GM21825 (cell line): ENCODE results near the gene CD302.
"Not testable (repeated sequence)": the region's sequence is repeated elsewhere in the genome, so short reads cannot be mapped to it uniquely, and the experiment has no call there.

Source experiments
- ATAC-seq: cut with Tn5 transposase; IDR thresholded peaks from one replicate; pipeline ENCODE4 v1.9.1; 2021; ENCODE audit warnings: mild to moderate bottlenecking, moderate library complexity; ENCODE audit not compliant: unreplicated experiment

Gene CD302, protein sequence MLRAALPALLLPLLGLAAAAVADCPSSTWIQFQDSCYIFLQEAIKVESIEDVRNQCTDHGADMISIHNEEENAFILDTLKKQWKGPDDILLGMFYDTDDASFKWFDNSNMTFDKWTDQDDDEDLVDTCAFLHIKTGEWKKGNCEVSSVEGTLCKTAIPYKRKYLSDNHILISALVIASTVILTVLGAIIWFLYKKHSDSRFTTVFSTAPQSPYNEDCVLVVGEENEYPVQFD

DNA sequence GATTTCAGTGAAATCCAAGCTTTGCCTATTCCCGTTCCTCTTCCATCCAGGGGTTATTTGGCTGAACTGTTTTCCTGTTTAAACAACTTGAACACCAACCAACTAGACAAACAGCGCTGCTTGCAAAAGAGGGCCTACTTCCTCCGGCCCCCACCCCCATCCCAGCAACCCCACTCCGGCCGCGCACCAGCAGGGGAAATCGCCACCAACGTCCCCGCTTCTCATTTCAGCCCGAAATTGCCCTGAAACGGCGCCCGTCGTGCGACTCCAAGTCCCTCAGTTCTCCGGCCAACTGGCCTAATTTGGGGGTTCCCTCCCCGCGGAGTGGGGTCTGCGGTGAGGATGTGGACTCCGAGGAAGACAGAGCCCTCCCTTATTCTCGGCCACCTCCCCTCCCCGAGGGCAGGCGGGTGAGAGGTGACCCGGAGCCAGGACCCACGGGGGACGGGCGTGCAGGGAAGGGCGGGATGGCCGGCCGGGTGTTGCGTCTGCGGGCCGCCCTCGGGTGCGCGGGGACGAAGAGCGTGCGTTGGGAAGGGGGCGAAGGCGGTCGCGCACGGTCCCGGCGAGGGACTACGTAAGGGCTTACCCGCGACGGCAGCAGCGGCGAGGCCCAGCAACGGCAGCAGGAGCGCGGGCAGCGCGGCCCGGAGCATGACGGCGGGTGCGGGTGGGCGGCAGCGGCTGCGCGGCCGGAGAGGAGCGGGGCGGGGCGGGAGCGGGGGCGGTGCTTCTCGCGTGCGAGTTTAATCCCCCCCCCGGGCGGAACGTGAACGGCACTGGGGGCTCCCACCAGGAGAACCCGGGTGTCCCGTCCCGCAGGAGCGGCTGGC, at the start of gene CD302:
Gene CD302 (minus strand): TSS at position 666 of the 833 bp plus-strand sequence. CDS start 10 bp downstream, at position 656.
- peak; percentile 65 for ATAC-seq

GRCh38 chr2:159846564-159846963, 48.6 kb upstream of the CD302 start:
- no peak for ATAC-seq

DNA sequence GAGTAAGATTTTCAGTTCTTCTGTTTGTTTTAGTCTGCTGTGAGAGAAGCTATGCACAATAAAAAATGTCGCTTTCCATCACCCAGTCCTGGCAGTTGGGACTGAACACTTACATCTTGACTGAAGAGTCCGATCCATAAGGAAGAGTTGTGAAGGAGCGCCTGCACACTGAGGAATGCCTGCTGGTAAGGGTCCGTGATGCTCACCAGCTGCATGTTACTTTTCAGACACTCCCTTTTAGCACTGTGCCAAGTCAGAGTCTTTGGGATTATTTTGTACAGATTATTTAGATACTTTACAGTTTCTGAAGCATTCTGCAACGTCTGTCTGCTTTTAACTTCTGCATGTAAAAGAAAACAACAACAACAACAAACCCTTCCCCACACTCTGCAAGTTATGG, 42.6 kb upstream of the CD302 start:
- ATAC-seq: no peak

DNA sequence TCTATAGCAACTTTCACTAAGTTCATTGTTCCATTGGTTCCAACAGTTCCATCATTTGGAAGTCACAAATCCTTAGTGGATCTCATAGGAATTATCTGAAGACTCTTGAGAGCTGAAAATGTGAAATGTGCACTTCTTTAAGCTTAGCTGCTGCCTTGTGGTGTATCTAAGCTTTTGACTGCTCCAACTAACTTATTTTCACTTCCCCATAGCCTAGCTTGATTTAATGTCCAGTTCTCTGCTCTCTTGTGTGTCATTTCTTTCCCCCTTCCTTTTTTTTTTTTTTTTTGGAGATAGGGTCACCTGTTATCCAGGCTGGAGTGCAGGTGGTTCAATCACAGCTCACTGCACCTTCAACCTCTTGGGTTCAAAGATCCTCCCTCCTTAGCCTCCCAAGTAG, 34.9 kb upstream of the CD302 start:
- ATAC-seq: no peak

- no peak for ATAC-seq
These were observed 34.0 kb upstream of the CD302 start for GRCh38 chr2:159832026-159832425.

DNA sequence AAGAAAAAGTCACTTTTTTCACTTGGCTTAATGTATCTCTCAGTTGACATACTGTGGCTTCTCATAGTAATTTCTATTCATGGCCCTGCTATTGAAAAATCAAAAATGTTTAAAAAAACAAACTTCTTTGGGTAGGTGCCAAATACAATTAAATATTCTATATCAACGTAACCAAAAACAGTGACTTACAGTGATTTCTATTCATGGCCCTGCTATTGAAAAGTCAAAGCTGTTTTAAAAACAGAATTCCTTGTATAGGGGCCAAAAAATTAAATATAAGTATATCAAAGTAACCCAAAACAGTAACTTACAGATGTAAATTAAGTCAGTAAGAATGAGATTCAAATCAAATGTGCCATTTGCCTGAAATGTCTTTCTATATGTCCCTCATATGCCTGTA, 31.4 kb upstream of the CD302 start:
- ATAC-seq: no peak

DNA sequence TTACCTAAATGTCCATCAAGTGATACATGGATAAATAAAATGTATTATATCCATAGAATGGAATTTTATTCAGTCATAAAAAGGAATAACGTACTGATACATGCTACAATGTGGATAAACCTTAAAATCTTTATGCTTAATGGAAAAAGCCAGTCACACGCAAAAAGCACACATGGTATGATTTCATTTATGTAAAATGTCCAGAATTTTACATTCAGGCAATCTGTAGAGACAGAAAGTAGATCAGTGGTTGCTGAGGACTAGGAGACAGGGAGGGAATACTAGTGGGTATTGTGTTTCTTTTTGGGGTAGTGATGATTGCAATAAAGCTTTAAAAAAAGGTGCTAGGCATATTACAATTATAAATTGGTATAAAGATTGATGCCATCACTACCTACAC, 30.7 kb upstream of the CD302 start:
- ATAC-seq: no peak

- ATAC-seq: not testable (repeated sequence)
These were observed 24.4 kb upstream of the CD302 start for GRCh38 chr2:159822478-159822833.

DNA sequence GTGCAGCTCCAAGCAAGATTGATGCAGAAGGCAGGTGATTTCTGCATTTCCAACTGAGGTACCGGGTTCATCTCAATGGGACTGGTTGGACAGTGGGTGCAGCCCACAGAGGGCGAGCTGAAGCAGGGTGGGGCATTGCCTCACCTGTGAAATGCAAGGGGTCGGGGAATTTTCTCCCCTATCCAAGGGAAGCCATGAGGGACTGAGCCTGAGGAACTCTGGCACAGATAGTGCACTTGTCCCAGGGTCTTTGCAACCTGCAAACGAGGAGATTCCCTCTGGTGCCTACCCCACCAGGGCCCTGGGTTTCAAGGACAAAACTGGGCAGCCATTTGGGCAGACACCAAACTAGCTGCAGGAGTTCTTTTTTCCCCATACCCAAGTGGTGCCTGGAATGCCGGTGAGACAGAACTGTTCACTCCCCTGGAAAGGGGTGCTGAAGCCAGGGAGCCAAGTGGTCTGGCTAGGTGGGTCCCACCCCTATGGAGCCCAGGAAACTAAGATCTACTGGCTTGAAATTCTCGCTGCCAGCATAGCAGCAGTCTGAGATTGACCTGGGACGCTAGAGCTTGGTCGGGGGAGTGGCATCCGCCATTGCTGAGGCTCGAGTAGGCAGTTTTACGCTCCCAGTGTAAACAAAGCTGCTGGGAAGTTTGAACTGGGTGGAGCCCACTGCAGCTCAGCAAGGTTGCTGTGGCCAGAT, 23.9 kb upstream of the CD302 start:
- ATAC-seq: not testable (repeated sequence)

DNA sequence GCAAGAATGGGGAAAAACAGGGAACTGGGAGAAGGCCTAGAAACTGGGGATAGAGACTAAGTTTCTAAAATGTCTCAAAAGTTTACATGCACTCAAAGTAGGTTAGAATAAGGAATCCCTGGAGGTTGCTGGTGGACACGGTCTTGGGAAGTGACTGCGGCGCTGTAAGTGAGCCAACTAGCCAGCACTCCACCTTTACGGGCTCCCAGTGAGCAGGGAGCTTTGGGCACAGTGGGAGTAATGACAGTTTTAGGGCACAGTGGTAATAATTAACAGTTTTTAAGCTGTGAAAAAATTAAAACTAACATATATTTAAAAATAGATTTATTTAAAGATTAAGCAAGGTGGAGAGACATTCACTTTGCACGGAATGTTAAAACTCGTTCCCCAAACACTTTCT, 20.9 kb upstream of the CD302 start:
- ATAC-seq: no peak

DNA sequence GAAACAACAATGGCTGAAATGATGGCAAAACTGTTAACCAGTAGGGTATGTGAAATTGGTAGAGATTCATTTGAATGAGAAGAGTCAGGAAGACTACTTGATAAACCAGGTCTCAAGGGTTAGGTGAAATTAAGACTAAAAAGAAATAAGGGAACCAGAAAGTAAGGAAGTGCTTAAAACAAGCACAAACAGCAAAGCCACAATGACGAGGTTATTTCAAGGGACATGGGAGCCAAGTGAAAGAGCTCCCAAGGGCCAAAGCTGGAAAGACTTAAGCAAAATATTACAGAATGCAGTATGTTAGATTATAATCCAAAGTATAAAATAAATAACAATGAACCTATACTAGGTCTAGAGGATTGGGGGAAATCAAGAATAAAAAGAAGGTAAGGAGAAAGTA, 19.3 kb upstream of the CD302 start:
- no peak for ATAC-seq

DNA sequence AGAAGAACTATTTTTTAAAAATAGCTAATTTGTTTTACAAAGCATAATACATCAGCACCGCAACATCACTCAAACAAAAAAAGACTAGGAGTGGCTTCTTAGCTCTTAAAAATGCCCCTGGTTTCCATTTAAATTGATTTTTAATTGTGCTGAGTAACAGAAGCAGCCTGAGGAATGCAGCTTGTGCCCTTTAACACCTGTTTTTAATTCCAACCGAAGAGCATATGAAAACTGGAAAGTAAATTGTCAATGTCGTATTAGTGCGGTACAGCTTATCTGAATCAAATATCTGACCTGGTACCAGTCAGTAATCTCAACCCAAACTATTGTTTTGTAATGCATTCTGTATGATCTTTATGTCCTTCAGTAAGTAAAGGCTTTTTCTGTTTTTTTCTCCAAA, 13.2 kb upstream of the CD302 start:
- ATAC-seq: no peak

GRCh38 chr2:159808032-159808425, 10.0 kb upstream of the CD302 start:
- ATAC-seq: no peak

GRCh38 chr2:159807183-159808031, 9.4 kb upstream of the CD302 start:
- ATAC-seq: no peak

DNA sequence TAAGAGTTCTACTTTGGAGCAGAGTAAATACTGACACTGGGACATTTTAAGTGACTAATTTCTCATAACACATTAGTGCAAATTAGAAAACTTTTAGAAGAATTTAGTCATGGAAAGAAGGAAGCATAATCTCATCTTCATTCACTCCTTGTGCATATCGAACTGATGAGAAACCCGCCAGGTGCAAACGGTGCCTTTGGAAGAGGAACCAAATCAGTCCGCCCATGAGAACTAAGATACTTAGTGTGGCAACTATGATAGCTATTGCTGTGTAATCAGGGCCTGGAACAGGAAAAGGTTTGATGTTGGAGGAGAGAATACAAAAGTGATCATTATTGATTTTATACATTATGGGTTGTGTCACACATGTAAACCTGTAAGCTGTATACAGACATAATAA, 6.9 kb upstream of the CD302 start:
- no peak for ATAC-seq

DNA sequence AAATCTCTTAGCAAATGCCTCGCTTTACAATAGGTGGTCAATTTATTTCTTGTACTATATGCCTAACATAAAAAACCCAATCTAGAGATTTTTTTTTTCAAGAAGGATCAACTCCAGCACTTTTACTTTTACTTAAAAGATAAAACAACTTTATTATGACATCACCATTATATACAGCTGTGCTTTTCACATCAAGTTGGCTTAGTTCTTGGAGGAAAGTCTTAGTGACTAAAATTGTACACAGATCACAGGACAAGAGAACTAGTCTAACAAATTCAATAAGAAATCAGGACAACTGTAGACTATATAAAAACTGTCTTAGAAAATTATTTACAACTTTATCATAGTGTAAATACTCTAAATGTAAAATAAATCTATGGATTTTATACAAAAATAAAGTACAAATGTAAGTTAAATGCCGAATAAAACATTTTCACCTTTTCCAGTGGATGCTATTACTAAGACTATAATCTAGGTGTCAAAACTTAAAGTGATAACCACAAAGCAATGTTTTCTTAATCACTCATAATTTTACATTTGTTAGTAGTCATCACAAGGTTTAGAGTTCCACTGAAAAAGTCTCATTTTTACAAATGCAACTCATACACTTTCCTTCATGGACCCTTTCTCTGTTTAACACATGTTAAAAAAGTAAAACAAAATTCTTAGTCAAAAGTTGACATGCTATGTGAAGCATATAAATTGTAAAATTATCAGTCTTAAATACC, 5.4 kb upstream of the CD302 start:
- ATAC-seq: no peak

- ATAC-seq: no peak
These were observed 4.7 kb upstream of the CD302 start for GRCh38 chr2:159802673-159803072.

- no peak for ATAC-seq
These were observed 1.8 kb upstream of the CD302 start for GRCh38 chr2:159799833-159800232.

- no peak for ATAC-seq
These were observed 343 bp upstream of the CD302 start for GRCh38 chr2:159798376-159798725.

- no peak for ATAC-seq
These were observed 824 bp downstream of the CD302 start for GRCh38 chr2:159797225-159797542.
